Measurements from ENCODE around the gene FOXL3.

Gene FOXL3

DNA sequence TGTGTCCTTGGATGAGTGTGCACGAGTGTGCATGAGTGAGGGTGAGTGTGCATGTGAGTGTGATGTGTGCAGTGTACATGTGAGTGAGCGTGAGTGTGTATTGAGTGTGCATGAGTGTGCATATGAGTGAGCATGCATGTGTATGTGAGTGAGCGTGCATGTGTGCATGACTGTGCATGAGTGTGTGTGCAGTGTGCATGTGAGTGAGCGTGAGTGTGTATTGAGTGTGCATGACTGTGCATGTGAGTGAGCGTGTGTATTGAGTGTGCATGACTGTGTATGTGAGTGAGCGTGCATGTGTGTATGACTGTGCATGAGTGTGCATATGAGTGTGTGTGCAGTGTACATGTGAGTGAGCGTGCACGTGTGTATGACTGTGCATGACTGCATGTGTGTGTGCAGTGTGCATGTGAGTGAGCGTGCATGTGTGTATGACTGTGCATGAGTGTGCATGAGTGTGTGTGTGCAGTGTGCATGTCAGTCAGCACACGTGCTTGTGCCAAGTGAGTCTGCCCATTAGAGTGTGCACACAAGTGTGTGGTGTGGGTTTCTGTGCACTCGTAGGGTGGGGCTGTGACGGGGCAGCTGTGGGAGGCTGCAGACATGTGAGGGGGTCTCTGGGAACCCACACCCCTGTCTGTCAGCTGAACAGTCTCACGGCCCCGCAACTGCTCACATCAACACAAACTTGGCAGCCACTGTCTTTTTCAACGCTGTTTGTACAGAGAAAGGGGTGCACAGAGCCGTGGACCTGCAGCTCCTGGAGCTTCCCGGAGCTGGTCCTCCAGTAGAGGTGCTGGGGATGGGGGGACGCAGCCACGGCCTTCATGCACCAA is 14.8 kb downstream of the FOXL3 start:
- DNase-seq, result no peak

DNA sequence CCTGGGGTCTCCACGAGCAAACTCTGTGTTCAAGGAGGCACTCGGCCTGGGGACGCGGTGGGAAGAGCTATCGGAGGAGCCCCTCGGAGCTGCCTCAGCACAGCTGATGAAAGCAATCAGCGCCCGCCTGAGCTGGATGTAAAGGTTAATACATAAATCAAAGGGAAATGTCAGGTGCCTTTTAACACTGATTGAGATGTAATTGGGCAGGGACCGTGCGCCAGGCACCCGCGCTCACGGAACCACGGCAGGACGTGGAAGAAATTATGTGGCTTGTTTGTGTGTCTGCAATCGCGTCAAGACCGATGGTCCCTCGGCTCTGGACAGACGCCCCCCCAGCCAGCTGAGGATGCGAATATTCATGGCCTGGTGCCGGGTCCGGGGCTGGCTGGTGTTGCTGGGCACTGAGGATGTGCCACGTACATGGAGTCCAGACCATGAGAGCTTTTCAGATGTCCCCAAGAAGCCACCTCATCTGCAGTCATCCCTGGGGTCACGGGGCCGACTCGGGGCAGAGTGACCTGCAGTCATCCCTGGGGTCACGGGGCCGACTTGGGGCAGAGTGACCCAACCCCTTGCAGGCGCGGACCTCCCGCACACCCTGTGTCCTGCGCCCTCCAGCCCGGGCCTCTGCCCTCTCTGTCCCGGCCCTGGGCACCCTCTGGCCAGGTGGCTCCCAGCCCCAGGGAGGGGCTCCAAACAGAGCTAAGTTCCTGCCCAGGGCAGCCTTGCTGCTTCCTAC is 15.6 kb downstream of the FOXL3 start:
- peak in 2 of 3 experiments; percentile 26 to 62 for DNase-seq

DNA sequence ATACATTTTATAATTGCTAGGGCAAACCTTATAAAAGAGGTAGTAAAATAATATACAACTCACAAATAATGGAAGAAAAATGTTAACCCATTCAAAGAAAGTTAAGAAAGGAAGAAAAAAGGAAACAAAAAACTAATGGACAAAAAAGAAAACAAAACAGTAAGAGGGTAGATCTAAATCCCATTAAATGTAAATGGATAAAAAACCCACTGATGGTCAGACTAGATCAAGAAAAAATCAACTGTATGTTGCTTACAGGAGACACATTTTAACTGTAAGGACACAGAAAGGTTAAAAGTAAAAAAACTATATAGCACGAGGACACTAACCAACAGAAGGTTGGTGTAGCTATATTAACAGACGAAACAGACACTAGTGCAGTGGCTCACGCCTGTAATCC is 18.0 kb downstream of the FOXL3 start:
- no peak for DNase-seq

DNA sequence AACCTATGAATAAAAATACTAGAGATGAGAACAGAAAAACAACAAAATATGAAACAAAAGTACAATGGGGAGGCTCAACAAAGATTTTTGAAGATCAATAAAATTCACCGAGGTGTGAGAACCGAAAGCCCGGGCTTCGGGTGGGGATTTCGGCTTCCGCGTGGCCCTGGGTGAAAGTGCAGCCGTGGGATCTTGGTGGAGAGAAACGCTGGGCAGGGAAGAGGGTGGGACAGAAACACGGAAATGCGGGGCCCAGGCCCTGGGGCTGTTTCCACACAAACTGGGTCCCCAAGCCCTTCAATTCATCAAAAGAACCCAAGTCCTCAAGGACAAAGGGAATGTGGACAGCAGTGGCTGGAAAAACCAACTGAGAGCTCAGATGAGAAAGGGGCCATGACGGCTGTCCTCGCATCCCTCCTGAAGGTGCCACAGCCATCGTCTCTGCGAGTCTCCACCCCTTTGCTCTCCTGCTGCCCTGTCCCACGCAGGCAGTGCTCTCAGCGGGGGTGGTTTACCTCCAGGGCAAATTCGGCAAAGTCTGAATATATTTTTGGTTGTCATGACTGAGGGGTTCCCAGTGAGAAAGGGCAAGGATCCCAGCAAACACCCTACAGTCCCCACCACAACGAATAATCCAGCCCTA is 19.7 kb downstream of the FOXL3 start:
- no peak for DNase-seq

DNA sequence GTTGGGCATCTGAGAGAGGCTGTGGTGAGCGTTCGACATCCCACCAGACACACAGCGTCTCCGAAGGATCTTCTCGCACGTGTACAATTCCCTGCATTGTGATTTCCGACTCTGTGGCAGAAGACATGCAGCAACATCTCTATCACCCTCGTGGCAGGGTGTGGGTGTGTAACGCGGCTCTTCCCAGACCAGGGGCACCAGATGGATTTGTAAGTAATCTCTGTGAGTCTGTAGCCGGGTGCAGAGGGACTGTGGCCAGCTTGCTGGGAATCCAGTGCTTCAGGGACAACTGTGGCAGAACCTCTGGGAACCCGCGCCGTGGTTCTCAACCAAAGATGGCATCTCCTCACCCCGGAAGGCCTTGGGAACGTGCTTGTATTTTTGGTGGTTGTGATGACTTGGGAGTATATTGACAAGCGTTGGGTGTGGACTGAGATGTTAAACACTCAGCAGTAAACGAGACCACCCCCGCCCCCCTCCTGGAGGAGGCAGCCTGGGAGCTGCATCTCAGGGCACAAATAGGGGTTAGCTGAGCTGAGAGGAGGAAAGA is 21.2 kb downstream of the FOXL3 start:
- DNase-seq, result no peak

DNA sequence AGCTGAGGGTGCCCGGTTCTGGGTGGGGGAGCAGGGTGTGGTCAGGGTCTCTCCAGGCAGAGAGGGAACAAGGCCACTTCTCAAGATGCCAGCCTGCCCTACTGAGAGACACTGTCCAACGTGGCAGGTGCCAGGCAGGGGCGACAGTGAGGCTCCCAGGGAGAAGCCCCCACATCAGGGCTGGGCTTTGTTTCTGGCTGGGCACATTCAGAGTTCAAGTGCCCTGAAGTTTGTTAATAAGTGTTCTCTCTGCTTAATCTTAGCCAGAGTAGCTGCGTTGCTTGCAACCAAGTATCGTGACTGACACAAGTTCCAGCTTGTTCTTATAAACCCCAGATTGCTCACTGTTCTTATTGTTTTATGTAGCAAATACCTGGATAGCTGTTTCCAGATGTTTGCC is 21.8 kb downstream of the FOXL3 start:
- no peak for DNase-seq

DNA sequence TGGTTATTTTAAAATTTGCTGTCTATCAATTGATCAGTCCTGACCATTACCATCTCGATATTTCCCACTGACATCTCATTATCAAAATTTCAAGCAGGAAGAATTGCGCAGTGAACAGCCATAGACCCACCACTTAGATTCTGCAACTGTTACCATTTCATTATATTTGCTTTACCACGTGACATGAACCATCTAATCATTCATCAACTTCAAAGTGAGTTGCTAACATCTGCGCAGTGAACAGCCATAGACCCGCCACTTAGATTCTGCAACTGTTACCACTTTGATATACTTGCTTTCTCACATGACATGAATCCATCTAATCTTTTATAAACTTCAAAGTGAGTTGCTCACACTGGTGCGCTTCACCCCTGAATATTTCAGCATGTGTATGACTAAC is 22.5 kb downstream of the FOXL3 start:
- no peak for DNase-seq

DNA sequence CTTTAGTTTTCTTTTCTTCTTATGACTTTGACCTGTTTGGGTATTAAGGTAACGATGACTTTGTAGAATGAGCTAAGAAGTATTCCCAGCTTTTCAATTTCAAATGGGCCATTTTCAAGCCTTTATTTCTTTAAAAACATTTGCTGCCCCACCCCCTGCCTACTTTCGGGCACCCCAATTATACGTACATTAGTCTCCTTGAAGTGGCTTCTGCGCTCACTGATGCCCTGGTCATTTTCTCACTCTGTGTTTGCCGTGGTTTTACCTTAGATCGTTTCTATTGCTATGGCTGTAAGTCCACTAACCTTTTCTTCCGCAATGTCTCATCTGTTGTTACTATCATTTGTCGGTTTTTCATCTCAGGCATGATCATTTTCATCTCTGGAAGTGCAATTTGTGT is 24.9 kb downstream of the FOXL3 start:
- DNase-seq, result no peak

DNA sequence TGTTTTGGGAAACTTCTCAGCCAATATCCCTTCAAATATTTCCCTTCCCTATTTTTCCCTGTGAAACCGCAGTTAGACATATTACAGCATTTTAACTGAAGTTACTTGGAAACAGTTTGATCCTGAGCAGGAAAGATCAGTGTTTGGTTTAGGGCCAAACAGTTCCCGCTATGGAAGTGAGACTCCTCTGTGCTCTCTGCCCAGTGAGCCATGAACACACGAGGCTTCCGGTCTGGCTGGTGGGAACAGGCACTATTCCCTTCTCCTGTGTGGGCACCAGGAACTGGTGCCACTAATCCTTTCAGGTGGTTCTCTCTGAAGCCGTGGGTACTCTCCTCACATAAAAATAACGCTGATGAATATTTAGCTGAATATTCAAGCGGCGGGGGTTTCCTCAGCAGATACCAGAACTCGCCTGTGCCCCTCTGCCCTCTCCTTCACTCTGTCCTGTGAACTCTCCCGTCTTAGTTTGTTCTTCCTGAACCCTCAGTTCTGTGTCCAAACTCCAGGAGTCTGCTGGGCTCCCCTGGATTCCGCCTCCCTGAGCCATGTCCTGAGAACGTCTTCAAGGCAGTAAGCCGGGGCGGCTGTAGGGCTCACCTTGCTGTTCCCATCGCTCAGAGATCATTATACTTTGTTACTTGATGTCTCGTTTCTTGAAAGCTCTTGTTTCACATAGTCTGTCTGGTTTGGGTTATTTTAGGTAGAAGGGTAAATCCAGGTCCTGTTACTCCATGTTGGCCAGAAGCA is 25.7 kb downstream of the FOXL3 start:
- no peak for DNase-seq

DNA sequence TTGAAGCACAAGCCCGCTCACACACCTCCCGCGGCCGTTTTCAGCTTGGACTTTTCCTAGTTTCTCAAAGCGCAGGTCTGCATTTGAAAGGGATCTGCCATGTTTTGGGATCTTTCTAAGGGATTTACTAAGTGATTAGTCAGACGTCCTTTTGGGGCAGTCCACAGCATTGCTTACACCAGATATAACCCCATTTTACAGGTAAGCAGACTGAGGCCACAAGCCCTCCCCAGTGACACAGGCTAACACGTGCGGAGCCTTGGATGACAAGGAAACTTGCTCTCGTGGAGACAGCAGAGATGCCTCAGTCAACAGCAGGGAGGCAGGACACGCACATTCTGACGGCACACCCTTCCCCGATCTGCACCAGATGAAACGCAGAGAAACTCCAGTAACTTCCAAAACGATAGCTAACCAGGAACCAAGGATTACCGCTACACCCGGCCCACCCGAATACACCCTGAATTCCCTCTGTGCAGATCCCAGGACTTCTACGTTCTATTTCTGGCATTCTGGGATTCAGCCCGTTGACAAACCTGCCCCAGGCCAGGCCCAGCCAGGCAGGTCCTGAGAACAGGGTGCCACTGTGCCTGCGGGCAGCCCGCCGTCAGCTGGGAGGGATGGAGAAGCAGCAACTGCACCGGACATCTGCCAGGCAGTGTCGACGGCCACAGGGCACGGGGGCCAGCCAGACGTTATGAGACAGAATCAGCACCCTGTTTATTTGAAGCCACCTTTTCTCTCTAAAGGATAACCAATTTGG is 27.9 kb downstream of the FOXL3 start:
- no peak for DNase-seq

DNA sequence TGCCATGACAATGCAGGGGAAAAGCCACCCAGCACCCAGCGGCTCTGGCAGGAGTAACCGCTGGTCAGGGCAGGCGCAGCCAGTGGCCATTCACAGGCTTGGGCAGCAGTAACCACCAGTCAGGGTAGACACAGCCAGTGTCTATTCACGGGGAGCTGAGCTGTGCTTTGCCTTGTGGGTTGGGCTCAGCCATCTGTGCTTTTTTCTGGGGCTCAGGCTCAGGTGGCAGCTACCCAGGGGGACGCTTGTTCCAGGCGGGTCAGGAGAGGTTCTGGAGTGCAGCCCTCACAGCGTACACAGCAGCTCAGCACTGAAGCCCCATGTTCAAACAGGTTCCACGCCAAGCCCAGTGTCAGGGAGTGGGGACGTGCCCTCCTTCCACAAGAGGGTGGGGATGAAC is 28.5 kb downstream of the FOXL3 start:
- DNase-seq, result peak in 1 of 3 experiments; percentile 28

DNA sequence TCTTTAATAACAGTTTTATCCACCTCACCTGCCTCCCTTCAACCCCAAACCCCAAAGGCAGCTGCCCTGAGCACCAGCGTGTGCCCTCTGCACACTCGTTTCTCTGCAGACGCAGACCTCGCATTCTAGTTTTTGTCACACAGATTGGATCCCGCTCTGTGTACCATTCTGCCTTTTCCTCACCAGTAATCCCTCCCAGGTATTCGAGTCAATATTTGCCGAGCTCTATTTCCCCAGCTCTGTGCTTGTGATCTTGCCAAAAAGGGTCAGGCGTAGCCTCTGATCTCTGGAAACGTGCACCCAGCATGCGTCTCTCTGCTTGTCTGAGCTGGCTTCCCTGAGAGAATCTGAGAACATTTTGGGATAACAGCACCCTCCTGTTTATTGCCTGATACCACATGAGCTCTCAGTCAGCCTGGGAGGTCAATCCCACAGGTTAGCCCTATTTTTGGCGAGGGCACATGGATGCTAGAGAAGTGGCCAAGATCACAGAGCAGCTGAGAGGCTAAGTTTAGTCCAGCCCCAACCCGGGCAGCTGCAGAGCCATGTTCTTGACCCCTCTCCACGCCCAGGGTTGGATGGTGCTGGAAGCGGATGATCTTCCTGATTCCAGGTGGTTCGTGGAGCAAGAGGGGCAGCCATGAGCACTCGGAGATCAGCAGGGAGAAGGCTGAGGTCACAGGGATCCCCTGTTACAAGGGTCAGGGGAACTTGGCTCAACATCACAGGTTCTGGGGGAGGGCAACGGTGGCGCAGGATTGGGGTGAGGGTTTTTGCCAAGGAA is 29.1 kb downstream of the FOXL3 start:
- peak in 1 of 3 experiments; percentile 28 for DNase-seq

DNA sequence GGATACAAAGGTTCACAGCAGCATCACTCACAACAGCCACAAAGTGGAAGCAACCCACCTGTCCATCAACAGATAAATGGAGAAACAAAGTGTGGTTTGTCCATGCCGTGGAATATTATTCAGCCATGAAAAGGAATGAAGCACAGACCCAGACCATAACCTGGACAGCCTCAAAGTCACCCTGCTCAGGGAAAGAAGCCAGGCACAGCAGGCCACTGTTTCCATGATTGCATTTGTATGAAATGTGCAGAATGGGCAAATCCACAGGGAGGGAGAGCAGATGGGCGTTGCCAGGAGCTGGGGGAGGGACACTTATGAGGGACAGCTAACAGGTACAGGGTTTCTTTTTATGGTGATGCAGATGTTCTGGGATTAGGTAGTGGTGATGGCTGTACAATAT is 30.3 kb downstream of the FOXL3 start:
- peak in 1 of 3 experiments; percentile 21 for DNase-seq

DNA sequence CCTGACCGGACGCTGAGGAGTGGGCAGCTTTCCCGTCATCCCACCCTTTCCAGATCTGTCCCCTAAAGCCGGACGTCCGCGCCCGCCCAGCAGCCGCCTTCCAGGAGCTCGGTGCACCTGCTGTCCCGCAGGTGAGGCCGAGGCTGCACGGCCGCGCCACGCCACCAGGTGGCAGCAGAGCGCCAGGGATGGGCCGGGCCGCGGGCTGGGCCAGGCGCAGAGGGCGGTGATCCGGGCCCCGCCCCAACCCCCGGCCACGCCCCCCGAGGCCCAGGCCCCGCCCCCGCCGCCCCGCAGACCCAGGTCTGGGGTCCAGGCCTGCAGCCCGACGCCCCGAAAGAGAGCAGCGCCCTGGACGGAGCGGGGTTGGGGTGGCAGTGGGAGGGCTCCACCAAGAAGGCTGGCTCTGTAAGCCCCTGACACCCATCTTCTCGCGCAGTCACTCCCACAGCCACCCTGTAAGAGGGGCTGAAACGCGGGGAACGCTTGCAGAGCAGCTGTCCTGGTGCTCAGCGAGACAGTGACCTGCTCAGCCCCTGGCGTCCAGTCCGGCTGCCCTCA is 32.2 kb downstream of the FOXL3 start:
- DNase-seq, result peak; percentile 40 to 78 (median 66)

DNA sequence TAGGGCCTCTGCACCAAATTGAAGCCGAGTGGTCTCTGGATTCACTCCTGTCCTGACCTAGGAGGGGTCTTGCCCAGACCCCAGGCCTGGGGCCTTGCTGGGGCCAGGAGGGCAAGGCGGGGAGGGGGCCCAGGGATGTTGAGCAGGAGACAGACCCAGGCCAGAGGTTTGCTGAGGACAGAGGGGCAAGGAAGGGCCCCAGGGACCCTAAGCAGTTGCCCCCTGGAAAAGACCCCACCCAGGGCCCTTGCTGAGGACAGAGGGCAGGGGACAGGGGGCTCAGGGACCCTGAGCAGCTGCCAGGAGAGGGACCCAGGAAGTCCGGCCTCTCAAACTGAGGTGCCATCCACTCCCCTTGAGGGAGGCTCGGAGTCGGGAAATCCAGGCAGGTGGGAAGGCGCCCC is 32.7 kb downstream of the FOXL3 start:
- DNase-seq, result no peak

DNA sequence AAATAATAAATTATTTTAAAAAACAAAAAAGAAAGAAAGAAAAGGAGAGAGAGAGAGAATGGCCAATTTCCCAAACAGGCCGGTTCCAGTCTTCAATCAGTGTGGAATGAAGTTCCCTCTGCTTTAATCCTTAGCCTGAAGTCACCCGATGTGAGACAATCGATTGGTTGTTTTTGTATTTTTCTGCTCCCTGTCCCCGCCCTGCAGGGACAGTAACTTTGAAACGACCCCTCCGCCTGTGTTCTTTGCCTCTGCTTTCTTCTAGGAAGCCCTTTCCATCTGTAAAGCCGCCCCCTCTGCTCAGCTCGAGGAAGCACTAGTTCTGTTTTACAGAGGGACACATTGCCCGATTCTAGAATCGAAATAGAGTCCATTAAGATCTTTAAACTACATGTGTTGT is 33.4 kb downstream of the FOXL3 start:
- DNase-seq, result no peak

DNA sequence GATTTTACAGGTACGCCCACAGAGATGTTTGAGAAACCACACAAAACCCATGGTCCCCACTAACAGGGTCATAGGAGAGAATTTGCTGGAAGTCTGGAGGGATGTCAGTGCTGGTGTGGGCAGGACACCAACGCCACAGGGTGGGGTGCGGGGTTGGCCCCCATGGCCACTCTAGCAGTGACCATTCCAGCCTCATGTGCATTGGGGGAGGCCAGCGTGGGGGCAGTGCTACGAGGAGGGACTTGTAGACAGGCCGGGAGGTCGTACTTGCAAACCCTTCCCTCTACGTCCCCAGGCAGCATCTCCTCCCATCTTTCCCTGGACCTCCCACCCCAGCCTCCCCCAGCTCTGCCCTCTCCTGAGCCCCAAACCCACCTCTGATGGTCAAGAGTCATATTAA is 34.0 kb downstream of the FOXL3 start:
- DNase-seq, result no peak

DNA sequence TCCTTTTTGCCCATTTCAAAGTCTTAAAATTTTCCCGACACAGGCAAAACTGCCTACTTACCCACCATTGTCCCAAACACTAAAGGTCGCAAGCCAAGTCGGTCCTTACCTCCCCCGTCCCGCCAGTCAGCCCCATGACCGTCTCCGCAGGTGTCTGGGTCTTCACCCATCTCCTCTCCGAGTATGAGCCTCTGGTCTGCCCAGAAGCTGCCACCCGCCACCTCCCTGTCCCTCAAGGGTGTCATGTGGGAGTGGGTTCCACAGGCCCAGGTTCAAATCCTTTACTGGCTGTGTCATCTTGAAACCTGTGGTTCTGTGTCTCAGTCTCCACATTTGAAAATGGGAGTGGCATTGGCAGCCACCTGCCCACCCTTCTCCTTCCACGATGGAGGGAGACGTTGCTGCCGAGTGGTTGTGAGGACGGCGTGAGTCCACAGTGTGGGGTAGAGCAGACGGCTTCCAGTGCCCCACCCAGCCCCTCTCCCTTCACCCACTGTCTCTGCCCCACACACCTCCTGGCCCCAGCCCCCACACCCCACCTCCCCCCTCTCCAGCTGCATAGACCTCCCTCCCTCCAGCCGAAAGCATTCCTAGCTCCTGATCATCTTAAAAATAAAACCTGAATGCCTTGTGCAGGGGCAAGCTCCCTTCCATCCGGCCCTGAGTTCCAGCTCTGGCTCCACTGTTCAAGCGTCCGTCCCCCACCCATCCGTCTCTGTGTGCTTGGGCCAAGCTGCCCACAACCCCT is 35.3 kb downstream of the FOXL3 start:
- DNase-seq, result no peak

DNA sequence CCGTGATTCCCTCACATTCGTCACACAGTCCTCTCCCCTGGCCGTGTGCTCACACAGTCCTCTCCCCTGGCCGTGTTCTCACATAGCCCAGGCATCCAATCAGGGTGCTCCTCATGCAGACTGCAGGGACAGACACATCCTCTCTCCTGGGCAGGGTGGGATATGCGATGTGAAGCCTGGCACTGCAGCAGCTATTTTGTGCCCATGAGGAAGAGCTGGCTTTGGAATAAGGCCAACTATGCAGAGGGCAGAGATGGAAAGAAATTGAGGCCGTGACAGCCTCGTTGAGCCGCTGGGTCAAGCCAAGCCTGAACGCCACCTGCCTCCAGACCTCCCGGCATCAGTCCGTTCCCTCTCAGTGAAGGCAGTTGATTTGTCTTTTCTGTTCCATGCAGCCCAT is 35.8 kb downstream of the FOXL3 start:
- DNase-seq, result no peak

DNA sequence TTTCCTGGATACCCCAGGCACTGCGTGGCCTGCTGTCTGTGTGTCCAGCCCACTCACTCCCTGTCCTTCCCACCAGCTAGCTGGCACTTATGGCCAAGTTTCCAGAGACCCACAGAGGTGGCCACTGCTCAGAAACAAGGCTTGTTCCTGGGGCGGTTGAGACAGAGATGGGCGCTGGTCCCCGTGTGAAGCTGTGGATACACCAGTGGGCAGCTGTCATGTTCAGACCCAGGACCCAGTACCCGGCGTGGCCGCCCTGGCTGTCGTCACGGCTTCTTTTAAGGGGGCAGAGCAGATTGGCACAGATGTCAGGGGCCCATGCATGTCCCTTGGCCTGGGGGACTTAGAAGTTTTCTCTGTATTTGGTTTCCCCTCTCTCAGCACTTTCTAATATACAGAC is 36.3 kb downstream of the FOXL3 start:
- DNase-seq, result no peak

Measured in NCI-H1417 (cell line).